Calu3 (cell line): ENCODE data around the gene ANGPTL2. TPM values are rescaled to one million over a fixed set of nuclear protein-coding genes. Genes with fewer than 3 reads are reported as not detected.

ENCODE experiments used
- BruUV-seq: library from RNA; stranded (reverse); fragments of 400-500 nt; replicated peaks from 2 replicates; lab custom pipeline; 2021; lab: Mats Ljungman, UMichigan
- CTCF ChIA-PET: fragments of 300-600 bp; sonication (Branson Sonifier 250); formaldehyde crosslinking; loops from one replicate; lab custom pipeline; 2022; ENCODE audit warnings: antibody characterized with exemption; lab: Charles Lee
- DNase-seq: peaks from one replicate; pipeline ENCODE4 v3.0.0; 2022
- H3K27ac Mint-ChIP-seq: one replicate; pipeline ENCODE4 v1.8.0; 2022; ENCODE audit warnings: mixed read lengths; ENCODE audit not compliant: unreplicated experiment
- H3K27me3 Mint-ChIP-seq: one replicate; pipeline ENCODE4 v1.8.0; 2022; ENCODE audit warnings: mixed read lengths; ENCODE audit not compliant: unreplicated experiment
- H3K36me3 Mint-ChIP-seq: one replicate; pipeline ENCODE4 v1.8.0; 2022; ENCODE audit warnings: mild to moderate bottlenecking, moderate library complexity, mixed read lengths; ENCODE audit not compliant: insufficient read depth, unreplicated experiment
- H3K4me1 Mint-ChIP-seq: one replicate; pipeline ENCODE4 v1.8.0; 2022; ENCODE audit warnings: mild to moderate bottlenecking, low read depth, mixed read lengths; ENCODE audit not compliant: unreplicated experiment
- H3K4me3 Mint-ChIP-seq: one replicate; pipeline ENCODE4 v1.8.0; 2022; ENCODE audit warnings: mild to moderate bottlenecking, low read depth, moderate library complexity, mixed read lengths; ENCODE audit not compliant: unreplicated experiment
- H3K9me3 Mint-ChIP-seq: one replicate; pipeline ENCODE4 v1.8.0; 2022; ENCODE audit warnings: low read depth, mixed read lengths; ENCODE audit not compliant: unreplicated experiment
- CTCF ChIP-seq: fragments of 200-600 bp; IDR thresholded peaks from one replicate; pipeline ENCODE4 v1.8.0; 2022; ENCODE audit warnings: antibody characterized with exemption; ENCODE audit not compliant: unreplicated experiment
- intact Hi-C: fragments of 100-400 bp; cut with micrococcal nuclease; formaldehyde crosslinking; loops from one replicate; pipeline ENCODE4 v1.10.0; 2022; ENCODE audit not compliant: unreplicated experiment
- total RNA-seq: library from RNA; stranded (reverse); gene quantifications from 2 replicates; pipeline ENCODE4 v1.2.3, GENCODE V29; 2022

The ANGPTL2 gene
- total RNA-seq, 1 experiment from 2014 or later = not detected

GRCh38 chr9:127135056-127135745 lies 12.8 kb upstream of the ANGPTL2 start:
- TF ChIP-seq CTCF = no peak
- no peak for DNase-seq
- Mint-ChIP-seq H3K36me3 (no peaks in the 10 kb centered on the region), H3K27me3 (no peaks in the 10 kb centered on the region), H3K27ac (no peak overlapping the region), H3K4me3 (no peak overlapping the region), H3K9me3 (no peaks in the 10 kb centered on the region), H3K4me1 (no peaks in the 10 kb centered on the region)
- CTCF ChIA-PET = no interaction called here
- no TSS peak for BruUV-seq
- intact Hi-C loops = no loop called here

GRCh38 chr9:127133739-127134167 lies 11.3 kb upstream of the ANGPTL2 start:
- no peaks in the 10 kb centered on the region for H3K9me3 Mint-ChIP-seq
- no peak overlapping the region for H3K4me3 Mint-ChIP-seq
- no TSS peak for BruUV-seq
- no peaks in the 10 kb centered on the region for H3K27me3 Mint-ChIP-seq
- intact Hi-C loops = no loop called here
- CTCF ChIA-PET = no interaction called here
- H3K27ac Mint-ChIP-seq = no peak overlapping the region
- no peaks in the 10 kb centered on the region for H3K4me1 Mint-ChIP-seq
- no peak for DNase-seq
- H3K36me3 Mint-ChIP-seq = no peaks in the 10 kb centered on the region
- TF ChIP-seq CTCF = no peak

- H3K36me3 Mint-ChIP-seq = no peaks in the 10 kb centered on the region
- DNase-seq = no peak
- intact Hi-C loops = no loop called here
- no peaks in the 10 kb centered on the region for H3K27me3 Mint-ChIP-seq
- no peaks in the 10 kb centered on the region for H3K4me1 Mint-ChIP-seq
- no TSS peak for BruUV-seq
- no peak overlapping the region for H3K27ac Mint-ChIP-seq
- H3K9me3 Mint-ChIP-seq = no peaks in the 10 kb centered on the region
- CTCF ChIA-PET = no interaction called here
- no peak for TF ChIP-seq CTCF
- H3K4me3 Mint-ChIP-seq = no peak overlapping the region
These were observed 10.6 kb upstream of the ANGPTL2 start for GRCh38 chr9:127132921-127133647.

- H3K4me1 Mint-ChIP-seq = no peaks in the 10 kb centered on the region
- no peak overlapping the region for H3K4me3 Mint-ChIP-seq
- H3K27ac Mint-ChIP-seq = no peak overlapping the region
- no peak for DNase-seq
- no peaks in the 10 kb centered on the region for H3K36me3 Mint-ChIP-seq
- H3K9me3 Mint-ChIP-seq = no peaks in the 10 kb centered on the region
- no TSS peak for BruUV-seq
- intact Hi-C loops = no loop called here
- CTCF ChIA-PET = no interaction called here
- TF ChIP-seq CTCF = no peak
- peaks cover under 1% of the 10 kb centered on the region for H3K27me3 Mint-ChIP-seq
These were observed 9.9 kb upstream of the ANGPTL2 start for GRCh38 chr9:127132375-127132774.
